ENCODE measurements around the gene ARMC7.
"Not testable (repeated sequence)": the region's sequence is repeated elsewhere in the genome, so short reads cannot be mapped to it uniquely, and the experiment has no call there.

Gene ARMC7

GRCh38 chr17:75152523-75152921 is 42.8 kb downstream of the ARMC7 start:
- DNase-seq (ENCODE audit: insufficient read length, low spot score) (no peak), FAIRE-seq (no peak)
- no peak for TF ChIP-seq CTCF (IDR thresholded peaks at IDR 0.05; ENCODE audit: insufficient read depth, missing control alignments)

DNA sequence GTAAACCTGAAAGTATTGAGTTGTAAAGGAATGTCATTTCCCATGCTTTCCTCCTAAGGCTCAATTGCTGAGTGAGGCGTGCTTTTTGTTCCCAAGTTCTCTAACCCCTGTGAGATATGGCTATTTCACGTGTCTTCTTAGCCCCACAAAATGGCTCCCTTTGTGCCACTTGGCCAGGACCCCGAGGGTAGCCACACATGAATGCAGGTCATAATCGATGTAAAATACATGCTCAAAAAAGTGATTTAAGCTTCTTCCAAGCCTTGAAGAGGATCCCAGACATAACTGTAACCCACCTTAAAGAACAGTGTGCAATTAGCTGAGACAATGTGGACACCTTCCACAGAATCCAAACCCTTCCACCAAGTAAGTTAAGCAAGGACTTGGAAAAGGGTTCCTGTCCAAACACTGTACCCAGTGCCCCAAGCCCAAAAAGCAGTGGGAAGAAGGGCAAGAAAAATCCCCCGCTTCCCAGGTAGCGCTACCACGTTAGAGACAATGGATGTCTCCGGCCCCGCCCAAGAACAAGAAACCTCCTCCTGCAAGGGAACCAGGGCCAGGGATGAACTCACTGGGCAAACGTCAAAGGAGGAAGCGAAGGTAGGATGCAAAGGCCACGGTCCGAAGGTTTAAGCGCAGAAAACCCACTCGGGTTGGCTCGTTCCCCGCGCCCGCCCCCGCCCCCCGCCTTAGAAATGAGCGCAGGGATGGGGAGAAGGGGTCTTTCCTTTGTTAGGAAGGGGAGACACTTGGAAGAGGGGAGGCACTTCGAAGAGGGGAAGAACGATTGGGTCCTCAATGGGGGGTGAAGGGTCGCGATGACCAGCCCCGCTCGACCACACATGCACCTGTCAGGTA is 43.4 kb downstream of the ARMC7 start:
- FAIRE-seq (no peak), DNase-seq (ENCODE audit: insufficient read length, low spot score) (no peak)
- TF ChIP-seq CTCF (IDR thresholded peaks at IDR 0.05; ENCODE audit: insufficient read depth, missing control alignments), result no peak

DNA sequence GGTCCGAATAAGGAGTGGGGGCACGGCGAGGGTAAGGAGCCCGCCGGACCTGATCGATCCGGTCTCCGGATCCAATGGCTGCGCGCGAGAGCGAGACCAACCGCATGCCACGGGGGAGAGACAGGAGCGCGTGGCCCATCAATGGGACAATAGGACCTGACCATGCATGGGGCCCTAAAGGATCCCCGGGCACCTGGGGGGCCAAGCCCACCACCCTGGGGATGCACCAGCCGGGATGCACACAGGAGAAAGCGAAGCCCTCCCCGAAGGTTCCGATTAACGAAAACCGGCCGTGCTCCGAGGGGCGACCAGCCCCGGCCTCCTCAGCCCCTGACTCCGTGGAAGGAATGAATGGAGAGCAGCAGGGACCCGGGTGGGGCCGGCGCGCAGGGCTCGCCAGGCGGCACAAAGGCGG is 44.0 kb downstream of the ARMC7 start:
- no peak for FAIRE-seq
- no peak for TF ChIP-seq CTCF (IDR thresholded peaks at IDR 0.05; ENCODE audit: insufficient read depth, missing control alignments)
- no peak for DNase-seq (ENCODE audit: insufficient read length, low spot score)

DNA sequence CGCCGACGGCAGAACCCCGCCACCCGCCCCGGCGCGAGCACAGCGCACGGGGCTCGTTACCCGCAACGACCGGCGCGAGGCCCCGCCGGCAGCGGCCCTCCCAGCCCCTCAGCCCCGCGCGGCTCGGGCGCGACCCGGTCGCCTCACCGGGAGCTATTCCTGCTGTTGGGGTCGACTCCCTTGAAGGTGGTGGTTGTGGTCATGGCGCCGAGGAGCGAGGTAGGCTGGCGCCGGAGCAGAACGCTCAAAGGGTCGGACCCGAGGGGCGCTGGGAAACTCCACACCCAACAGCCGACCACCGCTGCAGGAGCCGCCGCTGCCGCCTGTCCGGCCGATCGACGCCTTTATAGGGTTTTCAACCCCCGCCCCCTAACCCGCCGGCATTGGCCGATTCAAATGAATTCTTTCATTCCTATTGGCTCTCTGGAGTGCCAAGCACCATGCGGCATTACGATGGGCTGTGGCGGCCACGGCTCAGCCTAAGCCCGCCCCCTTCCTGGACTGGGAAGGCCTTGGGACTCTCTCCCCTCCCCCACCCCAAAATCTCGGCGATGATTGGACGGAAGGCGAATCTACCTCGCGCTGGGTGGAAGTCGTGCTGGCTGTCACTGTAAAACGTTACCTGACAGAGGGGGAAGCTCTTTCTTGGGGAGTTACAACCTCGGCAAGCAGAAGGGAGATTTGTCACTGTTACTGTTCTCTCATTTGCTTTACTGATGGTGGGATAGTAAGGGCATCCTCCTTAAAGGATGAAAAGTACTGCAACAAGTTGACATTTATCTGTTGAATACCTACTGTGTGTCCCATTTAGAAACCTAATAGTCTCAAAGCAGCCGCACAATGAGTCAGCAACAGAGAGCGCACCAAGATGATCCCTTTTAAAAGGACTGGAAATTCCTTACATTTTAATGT is 44.7 kb downstream of the ARMC7 start, which contains the start of gene JPT1:
TSS of gene JPT1 (minus strand) at position 318 of the 912 bp plus-strand sequence. CDS start at position 203, 115 bp downstream.
- DNase-seq (ENCODE audit: insufficient read length, low spot score) (peak; percentile 82), FAIRE-seq (no peak)
- no peak for TF ChIP-seq CTCF (IDR thresholded peaks at IDR 0.05; ENCODE audit: insufficient read depth, missing control alignments)

GRCh38 chr17:75155191-75155601 is 45.4 kb downstream of the ARMC7 start:
- TF ChIP-seq CTCF (IDR thresholded peaks at IDR 0.05; ENCODE audit: insufficient read depth, missing control alignments), result no peak
- no peak for FAIRE-seq
- no peak for DNase-seq (ENCODE audit: insufficient read length, low spot score)

- not testable (repeated sequence) for FAIRE-seq; DNase-seq (ENCODE audit: insufficient read length, low spot score)
Observed at GRCh38 chr17:75158480-75158879, 48.7 kb downstream of the ARMC7 start.

- no peak for TF ChIP-seq CTCF (IDR thresholded peaks at IDR 0.05; ENCODE audit: insufficient read depth, missing control alignments)
- no peak for FAIRE-seq
- no peak for DNase-seq (ENCODE audit: insufficient read length, low spot score)
Observed at GRCh38 chr17:75159196-75160031, 49.6 kb downstream of the ARMC7 start.
